ENCODE measurements around the gene JAGN1. TPM values are rescaled to one million over a fixed set of nuclear protein-coding genes. Genes with fewer than 3 reads are reported as not detected.

JAGN1 gene
- total RNA-seq, 1 donor from 2014 or later: 18.4 TPM

- ATAC-seq: no peak
- intact Hi-C loops (cut with micrococcal nuclease): no loop called here
Measured at GRCh38 chr3:9913601-9914000, 23.2 kb downstream of the JAGN1 start.

GRCh38 chr3:9914011-9914410 is 23.6 kb downstream of the JAGN1 start:
- intact Hi-C loops (cut with micrococcal nuclease): no loop called here
- ATAC-seq: no peak
- no peak for DNase-seq

More at GRCh38 chr3:9913601-9914000, 23.2 kb downstream of the JAGN1 start:
- no peak for DNase-seq

GRCh38 chr3:9914559-9915253 is 24.3 kb downstream of the JAGN1 start:
- intact Hi-C loops (cut with micrococcal nuclease): no loop called here
- no peak for DNase-seq
- ATAC-seq: no peak

GRCh38 chr3:9915254-9916141 is 25.1 kb downstream of the JAGN1 start:
- DNase-seq (peak; percentile 85), ATAC-seq (peak; percentile 67)
- intact Hi-C loops (cut with micrococcal nuclease): no loop called here

- no peak for DNase-seq
- intact Hi-C loops (cut with micrococcal nuclease): no loop called here
- ATAC-seq: no peak
Measured at GRCh38 chr3:9916346-9916733, 25.9 kb downstream of the JAGN1 start.

GRCh38 chr3:9916734-9917680 is 26.6 kb downstream of the JAGN1 start, which contains the start of gene IL17RC:
TSS of gene IL17RC (plus strand) at chr3:9917098. CDS start at chr3:9917316, 218 bp downstream.
- peak; percentile 89 for DNase-seq
- intact Hi-C loops (cut with micrococcal nuclease): no loop called here
- ATAC-seq: peak; percentile 92

- intact Hi-C loops (cut with micrococcal nuclease): no loop called here
- DNase-seq: peak; percentile 45
Measured at GRCh38 chr3:9917820-9918219, 27.4 kb downstream of the JAGN1 start.

GRCh38 chr3:9918261-9919038 is 28.0 kb downstream of the JAGN1 start:
- ATAC-seq (no peak), DNase-seq (no peak)
- intact Hi-C loops (cut with micrococcal nuclease): no loop called here

More at GRCh38 chr3:9917820-9918219, 27.4 kb downstream of the JAGN1 start:
- ATAC-seq: peak; percentile 3

GRCh38 chr3:9928158-9928557 is 37.7 kb downstream of the JAGN1 start:
- ATAC-seq (no peak), DNase-seq (no peak)

GRCh38 chr3:9930804-9931418 is 40.5 kb downstream of the JAGN1 start:
- intact Hi-C loops (cut with micrococcal nuclease): no loop called here
- ATAC-seq (no peak), DNase-seq (no peak)

More at GRCh38 chr3:9928158-9928557, 37.7 kb downstream of the JAGN1 start:
- intact Hi-C loops (cut with micrococcal nuclease): no loop called here

GRCh38 chr3:9932535-9932842 is 42.1 kb downstream of the JAGN1 start:
- intact Hi-C loops (cut with micrococcal nuclease): no loop called here
- DNase-seq: no peak
- ATAC-seq: no peak

GRCh38 chr3:9932843-9933560 is 42.6 kb downstream of the JAGN1 start:
- DNase-seq (peak; percentile 90), ATAC-seq (peak; percentile 83)
- intact Hi-C loops (cut with micrococcal nuclease): no loop called here

- ATAC-seq: peak; percentile 96
- intact Hi-C loops (cut with micrococcal nuclease): no loop called here
- peak; percentile 98 for DNase-seq
Measured at GRCh38 chr3:9933561-9934234, 43.3 kb downstream of the JAGN1 start, which contains the start of gene CRELD1. TSS of gene CRELD1 (plus strand) at chr3:9933834. CDS start at chr3:9934439, 605 bp downstream.

GRCh38 chr3:9934235-9934621 is 43.8 kb downstream of the JAGN1 start:
- ATAC-seq (no peak), DNase-seq (no peak)
- intact Hi-C loops (cut with micrococcal nuclease): no loop called here

GRCh38 chr3:9934993-9935392 is 44.6 kb downstream of the JAGN1 start:
- DNase-seq (no peak), ATAC-seq (no peak)
- intact Hi-C loops (cut with micrococcal nuclease): no loop called here

- DNase-seq (no peak), ATAC-seq (no peak)
- intact Hi-C loops (cut with micrococcal nuclease): no loop called here
Measured at GRCh38 chr3:9935966-9936510, 45.6 kb downstream of the JAGN1 start.
